Measurements from ENCODE around the gene CLASP1.

GRCh38 chr2:121309801-121310200, 339.5 kb downstream of the CLASP1 start:
- TF ChIP-seq POLR2A (IDR thresholded peaks at IDR 0.05): no peak
- no peak for TF ChIP-seq POLR2AphosphoS5 (IDR thresholded peaks at IDR 0.05)
